ENCODE results near the gene NUP214. TPM values are rescaled to one million over a fixed set of nuclear protein-coding genes. Genes with fewer than 3 reads are reported as not detected.

NUP214 gene
- total RNA-seq, 2 donors from 2014 or later: 29.5 to 31.6 TPM

GRCh38 chr9:131095666-131096268 lies 29.6 kb upstream of the NUP214 start:
- no peak for TF ChIP-seq CTCF (IDR thresholded peaks at IDR 0.05)
- H3K4me3 ChIP-seq: peak overlapping the region; percentile 47 to 71
- H3K9me3 ChIP-seq: no peaks in the 10 kb centered on the region
- peak overlapping the region in 1 of 2 donors; percentile 61 for H3K27ac ChIP-seq
- H3K4me1 ChIP-seq: peaks cover 0 to 42% of the 10 kb centered on the region in 2 donors
- no peaks in the 10 kb centered on the region for H3K27me3 ChIP-seq
- no peaks in the 10 kb centered on the region for H3K36me3 ChIP-seq
- DNase-seq (ENCODE audit: low spot score): no peak

- H3K9me3 ChIP-seq: no peaks in the 10 kb centered on the region
- peaks cover 0 to 48% of the 10 kb centered on the region in 2 donors for H3K4me1 ChIP-seq
- H3K36me3 ChIP-seq: no peaks in the 10 kb centered on the region
- peak in 1 of 2 donors; percentile 25 for TF ChIP-seq CTCF (IDR thresholded peaks at IDR 0.05)
- H3K27me3 ChIP-seq: no peaks in the 10 kb centered on the region
- peak within 1 kb of the TSS; percentile 47 to 71 for H3K4me3 ChIP-seq
- no peak for DNase-seq (ENCODE audit: low spot score)
- H3K27ac ChIP-seq: peak within 1 kb of the TSS; percentile 61 to 64
Observed at GRCh38 chr9:131096269-131097125, 28.9 kb upstream of the NUP214 start, which contains the start of gene AIF1L. TSS of gene AIF1L (plus strand) at chr9:131096531. CDS start at chr9:131096630, 99 bp downstream.

GRCh38 chr9:131097126-131097947 lies 28.0 kb upstream of the NUP214 start:
- peak overlapping the region; percentile 61 to 64 for H3K27ac ChIP-seq
- H3K4me3 ChIP-seq: peak overlapping the region; percentile 47 to 71
- no peaks in the 10 kb centered on the region for H3K27me3 ChIP-seq
- TF ChIP-seq CTCF (IDR thresholded peaks at IDR 0.05): no peak
- no peaks in the 10 kb centered on the region for H3K9me3 ChIP-seq
- DNase-seq (ENCODE audit: low spot score): no peak
- H3K4me1 ChIP-seq: peaks cover 0 to 56% of the 10 kb centered on the region in 2 donors
- H3K36me3 ChIP-seq: no peaks in the 10 kb centered on the region

- H3K36me3 ChIP-seq: no peaks in the 10 kb centered on the region
- peak overlapping the region in 1 of 2 donors; percentile 71 for H3K4me3 ChIP-seq
- peaks cover 0 to 62% of the 10 kb centered on the region in 2 donors for H3K4me1 ChIP-seq
- no peaks in the 10 kb centered on the region for H3K9me3 ChIP-seq
- TF ChIP-seq CTCF (IDR thresholded peaks at IDR 0.05): no peak
- no peak for DNase-seq (ENCODE audit: low spot score)
- H3K27me3 ChIP-seq: no peaks in the 10 kb centered on the region
- peak overlapping the region; percentile 43 to 61 for H3K27ac ChIP-seq
Observed at GRCh38 chr9:131097948-131098278, 27.5 kb upstream of the NUP214 start.

- peaks cover 0 to 66% of the 10 kb centered on the region in 2 donors for H3K4me1 ChIP-seq
- DNase-seq (ENCODE audit: low spot score): no peak
- peak overlapping the region; percentile 43 to 61 for H3K27ac ChIP-seq
- TF ChIP-seq CTCF (IDR thresholded peaks at IDR 0.05): no peak
- peak overlapping the region in 1 of 2 donors; percentile 71 for H3K4me3 ChIP-seq
- no peaks in the 10 kb centered on the region for H3K9me3 ChIP-seq
- H3K36me3 ChIP-seq: no peaks in the 10 kb centered on the region
- H3K27me3 ChIP-seq: no peaks in the 10 kb centered on the region
Observed at GRCh38 chr9:131098391-131099101, 26.8 kb upstream of the NUP214 start.
